Erythroblast (primary cell): Measurements from ENCODE around the gene ANP32B.

Source experiments
- GATA1 ChIP-seq: IDR thresholded peaks from 2 replicates; pipeline ENCODE4 v1.6.1; 2011; ENCODE audit warnings: low read depth, mild to moderate bottlenecking, control low read depth, low read length, moderate library complexity
- POLR2A ChIP-seq: IDR thresholded peaks from 2 replicates; pipeline ENCODE4 v1.6.1; 2011; ENCODE audit warnings: mild to moderate bottlenecking, low read length

DNA sequence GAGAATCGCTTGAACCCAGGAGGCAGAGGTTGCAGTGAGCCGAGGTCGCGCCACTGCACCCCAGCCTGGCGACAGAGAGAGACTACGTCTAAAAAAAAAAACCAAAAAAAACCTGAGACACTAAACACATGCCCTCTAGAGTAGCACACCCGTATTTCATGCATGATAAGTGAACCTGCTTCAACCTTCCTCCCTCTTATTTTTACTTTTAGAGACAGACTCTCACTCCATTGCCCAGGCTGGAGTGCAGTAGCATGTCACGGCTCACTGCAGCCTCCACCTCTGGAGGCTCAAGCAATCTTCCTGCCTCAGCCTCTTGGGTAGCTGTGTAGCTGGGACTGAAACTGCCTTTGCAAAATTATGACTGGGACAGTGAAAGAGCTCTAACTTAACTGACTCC lies 55.8 kb downstream of the ANP32B start:
- TF ChIP-seq POLR2A (no peak), GATA1 (no peak)
